ENCODE measurements around the gene MEIOC. TPM values are rescaled to one million over a fixed set of nuclear protein-coding genes. Genes with fewer than 3 reads are reported as not detected.
"Not testable (repeated sequence)": the region's sequence is repeated elsewhere in the genome, so short reads cannot be mapped to it uniquely, and the experiment has no call there.

MEIOC gene
- total RNA-seq, 1 donor from 2014 or later, result 0.32 TPM

- Mint-ChIP-seq H3K9me3 (ENCODE audit: low read depth) (no peaks in the 10 kb centered on the region), H3K36me3 (ENCODE audit: low read depth) (peaks cover 1% of the 10 kb centered on the region), H3K4me3 (ENCODE audit: unreplicated experiment) (peak overlapping the region; percentile 97), H3K4me1 (ENCODE audit: low read depth) (peaks cover 21% of the 10 kb centered on the region), H3K27ac (ENCODE audit: unreplicated experiment) (peak overlapping the region; percentile 96), H3K27me3 (ENCODE audit: low read depth) (no peaks in the 10 kb centered on the region)
- DNase-seq (ENCODE audit: low spot score), result no peak
- no peak for TF ChIP-seq CTCF (IDR thresholded peaks at IDR 0.05)
These were observed 32.6 kb downstream of the MEIOC start for GRCh38 chr17:44688675-44689476.

- no peak for TF ChIP-seq CTCF (IDR thresholded peaks at IDR 0.05)
- DNase-seq (ENCODE audit: low spot score), result peak; percentile 96
- H3K4me3 Mint-ChIP-seq (ENCODE audit: unreplicated experiment), result peak within 1 kb of the TSS; percentile 97
- H3K27ac Mint-ChIP-seq (ENCODE audit: unreplicated experiment), result peak within 1 kb of the TSS; percentile 96
- no peaks in the 10 kb centered on the region for H3K36me3 Mint-ChIP-seq (ENCODE audit: low read depth)
- H3K4me1 Mint-ChIP-seq (ENCODE audit: low read depth), result peaks cover 21% of the 10 kb centered on the region
- no peaks in the 10 kb centered on the region for H3K27me3 Mint-ChIP-seq (ENCODE audit: low read depth)
- no peaks in the 10 kb centered on the region for H3K9me3 Mint-ChIP-seq (ENCODE audit: low read depth)
These were observed 33.4 kb downstream of the MEIOC start, which contains the start of gene CCDC43 for GRCh38 chr17:44689477-44690217. Gene CCDC43 (minus strand): TSS chr17:44689776. CDS start chr17:44689753, 23 bp downstream.

GRCh38 chr17:44690746-44691306 is 34.6 kb downstream of the MEIOC start:
- not testable (repeated sequence) for H3K27ac Mint-ChIP-seq (ENCODE audit: unreplicated experiment); H3K9me3 Mint-ChIP-seq (ENCODE audit: low read depth); H3K27me3 Mint-ChIP-seq (ENCODE audit: low read depth); H3K36me3 Mint-ChIP-seq (ENCODE audit: low read depth); DNase-seq (ENCODE audit: low spot score)
- TF ChIP-seq CTCF (IDR thresholded peaks at IDR 0.05), result peak; percentile 24
- H3K4me3 Mint-ChIP-seq (ENCODE audit: unreplicated experiment), result peak overlapping the region; percentile 97
- peaks cover 21% of the 10 kb centered on the region for H3K4me1 Mint-ChIP-seq (ENCODE audit: low read depth)

GRCh38 chr17:44693609-44694008 is 37.3 kb downstream of the MEIOC start:
- Mint-ChIP-seq H3K9me3 (ENCODE audit: low read depth) (no peaks in the 10 kb centered on the region), H3K4me1 (ENCODE audit: low read depth) (peaks cover 14% of the 10 kb centered on the region)

GRCh38 chr17:44700288-44700687 is 44.0 kb downstream of the MEIOC start:
- not testable (repeated sequence) for H3K27me3 Mint-ChIP-seq (ENCODE audit: low read depth)

More at GRCh38 chr17:44693609-44694008, 37.3 kb downstream of the MEIOC start:
- DNase-seq (ENCODE audit: low spot score), result no peak
- H3K36me3 Mint-ChIP-seq (ENCODE audit: low read depth), result no peaks in the 10 kb centered on the region
- no peaks in the 10 kb centered on the region for H3K27me3 Mint-ChIP-seq (ENCODE audit: low read depth)
- no peak overlapping the region for H3K4me3 Mint-ChIP-seq (ENCODE audit: unreplicated experiment)
- no peak for TF ChIP-seq CTCF (IDR thresholded peaks at IDR 0.05)
- no peak overlapping the region for H3K27ac Mint-ChIP-seq (ENCODE audit: unreplicated experiment)

More at GRCh38 chr17:44700288-44700687, 44.0 kb downstream of the MEIOC start:
- H3K27ac Mint-ChIP-seq (ENCODE audit: unreplicated experiment); H3K9me3 Mint-ChIP-seq (ENCODE audit: low read depth); DNase-seq (ENCODE audit: low spot score); H3K4me1 Mint-ChIP-seq (ENCODE audit: low read depth); H3K36me3 Mint-ChIP-seq (ENCODE audit: low read depth); H3K4me3 Mint-ChIP-seq (ENCODE audit: unreplicated experiment): not testable (repeated sequence)
